Colonic mucosa (tissue), 4 donors: ENCODE results near the gene SHMT2. TPM values are rescaled to one million over a fixed set of nuclear protein-coding genes. Genes with fewer than 3 reads are reported as not detected.

Source experiments
- DNase-seq: peaks from one replicate; pipeline ENCODE4 v3.0.0-alpha.2; 2020
- H3K27ac ChIP-seq: fragments of 200-600 bp; one replicate; pipeline ENCODE4 v1.8.0; 2021
- H3K27me3 ChIP-seq: fragments of 200-600 bp; one replicate; pipeline ENCODE4 v1.8.0; 2021
- H3K36me3 ChIP-seq: fragments of 200-600 bp; one replicate; pipeline ENCODE4 v1.8.0; 2021
- H3K4me1 ChIP-seq: fragments of 200-600 bp; one replicate; pipeline ENCODE4 v1.8.0; 2021; ENCODE audit warnings: mild to moderate bottlenecking
- H3K4me3 ChIP-seq: fragments of 200-600 bp; one replicate; pipeline ENCODE4 v1.8.0; 2021
- H3K9ac ChIP-seq, 2 donors: one replicate each; pipeline ENCODE4 v1.7.0; 2013; ENCODE audit warnings: control low read depth in 2 of 2, low read depth in 2 of 2, low read length in 2 of 2
- H3K9me3 ChIP-seq: fragments of 200-600 bp; one replicate; pipeline ENCODE4 v1.8.0; 2021
- CTCF ChIP-seq: fragments of 200-600 bp; IDR thresholded peaks from one replicate; pipeline ENCODE4 v1.8.0; 2022; ENCODE audit warnings: antibody characterized with exemption, mild to moderate bottlenecking
- intact Hi-C: fragments of 100-400 bp; cut with DNase I; formaldehyde crosslinking; loops from one replicate; pipeline ENCODE4 v1.14.1; 2022
- total RNA-seq, 2 donors: library from RNA; stranded (reverse); fragmentation: NEBNext Ultra II Directional in 1 of 2; extraction: Animal tissue kit (Norgen Biotek cat#: 25700) in 1 of 2; gene quantifications; one replicate each; pipeline ENCODE4 v1.2.1, GENCODE V29; 2021
- donor health status: healthy.
- donor health status: DM: no; HTN: no; CAD: no.
- donor health status: DM: no; HTN: no; CAD: no.

Gene SHMT2
- total RNA-seq, 2 donors from 2014 or later = 69.4 to 160 TPM

GRCh38 chr12:57244312-57244696 lies 14.8 kb downstream of the SHMT2 start:
- intact Hi-C loops = no loop called here
- Histone ChIP-seq H3K9ac (peak overlapping the region in 1 of 2 donors; percentile 24), H3K4me1 (peaks cover 28% of the 10 kb centered on the region), H3K4me3 (no peak overlapping the region), H3K27me3 (peaks cover 42% of the 10 kb centered on the region), H3K9me3 (no peaks in the 10 kb centered on the region), H3K36me3 (no peaks in the 10 kb centered on the region), H3K27ac (no peak overlapping the region)
- no peak for DNase-seq
- no peak for TF ChIP-seq CTCF

- H3K27me3 ChIP-seq = peaks cover 15% of the 10 kb centered on the region
- intact Hi-C loops = no loop called here
These were observed 17.5 kb downstream of the SHMT2 start for GRCh38 chr12:57247041-57247440.

GRCh38 chr12:57248934-57249742 lies 19.6 kb downstream of the SHMT2 start:
- intact Hi-C loops = no loop called here
- Histone ChIP-seq H3K36me3 (no peaks in the 10 kb centered on the region), H3K27me3 (no peaks in the 10 kb centered on the region), H3K9ac (no peak overlapping the region), H3K9me3 (no peaks in the 10 kb centered on the region), H3K4me3 (no peak overlapping the region), H3K27ac (no peak overlapping the region), H3K4me1 (no peaks in the 10 kb centered on the region)
- TF ChIP-seq CTCF = no peak
- DNase-seq = no peak

More at GRCh38 chr12:57247041-57247440, 17.5 kb downstream of the SHMT2 start:
- Histone ChIP-seq H3K9me3 (no peaks in the 10 kb centered on the region), H3K36me3 (no peaks in the 10 kb centered on the region), H3K4me1 (peaks cover 13% of the 10 kb centered on the region), H3K27ac (no peak overlapping the region), H3K4me3 (no peak overlapping the region), H3K9ac (no peak overlapping the region)
- no peak for TF ChIP-seq CTCF
- DNase-seq = no peak

- TF ChIP-seq CTCF = no peak
- Histone ChIP-seq H3K36me3 (no peaks in the 10 kb centered on the region), H3K4me1 (no peaks in the 10 kb centered on the region), H3K27ac (no peak overlapping the region), H3K9me3 (no peaks in the 10 kb centered on the region), H3K4me3 (no peak overlapping the region), H3K27me3 (no peaks in the 10 kb centered on the region), H3K9ac (no peak overlapping the region)
- intact Hi-C loops = no loop called here
- DNase-seq = no peak
These were observed 21.0 kb downstream of the SHMT2 start for GRCh38 chr12:57250541-57250940.

- no peaks in the 10 kb centered on the region for H3K27me3 ChIP-seq
- no peak for TF ChIP-seq CTCF
- DNase-seq = no peak
These were observed 21.4 kb downstream of the SHMT2 start, which contains the start of gene STAC3 for GRCh38 chr12:57250956-57251355. Gene STAC3, minus strand, starts transcription at chr12:57251187. Its CDS starts 1,551 bp downstream, at chr12:57249636.

More at GRCh38 chr12:57250956-57251355, 21.4 kb downstream of the SHMT2 start, which contains the start of gene STAC3:
- H3K27ac ChIP-seq = no peak within 1 kb of the TSS
- H3K4me3 ChIP-seq = no peak within 1 kb of the TSS
- no peaks in the 10 kb centered on the region for H3K36me3 ChIP-seq
- H3K9ac ChIP-seq = no peak within 1 kb of the TSS
- intact Hi-C loops = no loop called here
- no peaks in the 10 kb centered on the region for H3K4me1 ChIP-seq
- no peaks in the 10 kb centered on the region for H3K9me3 ChIP-seq
